Endothelial cell of umbilical vein (primary cell): Measurements from ENCODE around the gene TTC3. TPM values are rescaled to one million over a fixed set of nuclear protein-coding genes. Genes with fewer than 3 reads are reported as not detected.

ENCODE experiments used
- BruUV-seq: library from RNA; stranded (reverse); fragments of 400-500 nt; replicated peaks from 2 replicates; lab custom pipeline; 2021; lab: Mats Ljungman, UMichigan
- CTCF ChIA-PET: fragments of 300-600, 350-600 bp; sonication (Branson Sonifier 250); formaldehyde crosslinking; loops from one replicate; lab custom pipeline; 2021; ENCODE audit warnings: antibody characterized with exemption, inconsistent platforms; lab: Charles Lee
- POLR2A ChIA-PET: fragments of 300-600, 350-600 bp; sonication (Branson Sonifier 250); formaldehyde crosslinking; loops from one replicate; lab custom pipeline; 2021; ENCODE audit warnings: antibody characterized with exemption, inconsistent platforms; lab: Charles Lee
- DNase-seq: peaks from one replicate; pipeline ENCODE4 v3.0.0-alpha.2; 2011; ENCODE audit warnings: low read depth, low spot score
- FAIRE-seq: peaks from 2 replicates; lab custom pipeline; 2011; peaks lifted over from hg19 to GRCh38; lab: Jason Lieb, UNC
- H2AFZ ChIP-seq: 2 replicates; pipeline ENCODE4 v1.6.0; 2012; ENCODE audit warnings: low read depth, low read length, control low read depth, inconsistent platforms
- H3K27ac ChIP-seq: 2 replicates; pipeline ENCODE4 v1.5.1; 2011; ENCODE audit warnings: low read depth, mild to moderate bottlenecking, control low read depth, low read length, moderate library complexity; ENCODE audit not compliant: insufficient read depth
- H3K27me3 ChIP-seq, 2 experiments: 2 replicates each; pipeline versions ENCODE4 v1.6.0 to v1.6.1; 2011; ENCODE audit warnings: low read length in 2 of 2, mixed read lengths in 1 of 2; ENCODE audit not compliant: control insufficient read depth in 2 of 2, insufficient read depth in 2 of 2
- H3K36me3 ChIP-seq, 2 experiments: 2 replicates in 1 of 2; 3 replicates in 1 of 2; pipeline ENCODE4 v1.5.1; 2011; ENCODE audit warnings: low read length in 2 of 2, mild to moderate bottlenecking in 1 of 2, moderate library complexity in 1 of 2; ENCODE audit not compliant: control insufficient read depth in 2 of 2, insufficient read depth in 2 of 2; ENCODE audit errors: extremely low read depth in 1 of 2
- H3K4me1 ChIP-seq: 3 replicates; pipeline ENCODE4 v1.5.1; 2011; ENCODE audit warnings: mild to moderate bottlenecking, low read length; ENCODE audit not compliant: control insufficient read depth, insufficient read depth; ENCODE audit errors: extremely low read depth
- H3K4me2 ChIP-seq: 2 replicates; pipeline ENCODE4 v1.6.1; 2011; ENCODE audit warnings: low read length, control low read depth, mixed read lengths; ENCODE audit not compliant: insufficient read depth
- H3K4me3 ChIP-seq, 3 experiments: fragments of 200-600 bp in 1 of 3; sonication (generic), shearing (Covaris generic) in 1 of 3; replicated peaks in 1 of 3; 2 replicates each; pipeline ENCODE4 v1.5.1; 2011 to 2016; ENCODE audit warnings: control low read depth in 3 of 3, low read length in 3 of 3, mild to moderate bottlenecking in 2 of 3, inconsistent platforms in 1 of 3, low read depth in 1 of 3, moderate library complexity in 1 of 3; ENCODE audit not compliant: insufficient read depth in 1 of 3
- H3K79me2 ChIP-seq: 2 replicates; pipeline ENCODE4 v1.6.0; 2012; ENCODE audit warnings: low read length, inconsistent platforms; ENCODE audit not compliant: control insufficient read depth, insufficient read depth
- H3K9ac ChIP-seq: replicated peaks from 2 replicates; pipeline ENCODE3; 2011; ENCODE audit warnings: low read length, control low read depth; ENCODE audit not compliant: insufficient read depth; ENCODE audit errors: extremely low read depth
- H3K9me1 ChIP-seq: replicated peaks from 3 replicates; pipeline ENCODE4 v1.6.0; 2011; ENCODE audit warnings: mild to moderate bottlenecking, low read length; ENCODE audit not compliant: control insufficient read depth, insufficient read depth; ENCODE audit errors: extremely low read depth
- H3K9me3 ChIP-seq: replicated peaks from 2 replicates; pipeline ENCODE4 v1.5.1; 2012; ENCODE audit warnings: low read length, inconsistent platforms; ENCODE audit not compliant: control insufficient read depth, insufficient read depth
- H4K20me1 ChIP-seq: replicated peaks from 2 replicates; pipeline ENCODE3; 2011; ENCODE audit warnings: mild to moderate bottlenecking, low read length; ENCODE audit not compliant: control insufficient read depth, insufficient read depth; ENCODE audit errors: extremely low read depth
- CTCF ChIP-seq, 2 donors: IDR thresholded peaks; 1 replicate in 1 of 2; 2 replicates in 1 of 2; pipeline ENCODE4 v1.5.1; 2011; ENCODE audit warnings: low read length in 2 of 2, mild to moderate bottlenecking in 2 of 2, moderate library complexity in 2 of 2, control low read depth in 1 of 2, inconsistent platforms in 1 of 2, low read depth in 1 of 2; ENCODE audit not compliant: insufficient read depth in 1 of 2; ENCODE audit errors: extremely low read depth in 1 of 2
- EZH2 ChIP-seq: IDR thresholded peaks from 2 replicates; pipeline ENCODE4 v1.6.1; 2012; ENCODE audit warnings: borderline replicate concordance, low read depth, mild to moderate bottlenecking, moderate library complexity, low read length, inconsistent platforms; ENCODE audit not compliant: severe bottlenecking
- FOS ChIP-seq: IDR thresholded peaks from 2 replicates; pipeline ENCODE4 v1.6.1; 2011; ENCODE audit warnings: mild to moderate bottlenecking, low read length, moderate library complexity, borderline replicate concordance; ENCODE audit not compliant: insufficient read depth
- GATA2 ChIP-seq: IDR thresholded peaks from 2 replicates; pipeline ENCODE4 v1.7.0; 2011; ENCODE audit warnings: low read depth, mild to moderate bottlenecking, moderate library complexity, mixed read lengths, low read length; ENCODE audit not compliant: insufficient read length, insufficient read depth
- JUN ChIP-seq: IDR thresholded peaks from 2 replicates; pipeline ENCODE4 v1.6.1; 2011; ENCODE audit warnings: borderline replicate concordance, low read depth; ENCODE audit not compliant: insufficient read length, insufficient read depth
- MAX ChIP-seq: IDR thresholded peaks from 2 replicates; pipeline ENCODE4 v1.6.1; 2011; ENCODE audit not compliant: insufficient read depth, insufficient read length
- MYC ChIP-seq: IDR thresholded peaks from one replicate; pipeline ENCODE4 v1.6.1; 2011; ENCODE audit warnings: mild to moderate bottlenecking, low read depth, low read length
- POLR2A ChIP-seq: IDR thresholded peaks from 2 replicates; pipeline ENCODE4 v1.6.1; 2012; ENCODE audit warnings: low read depth, mild to moderate bottlenecking, control low read depth, low read length
- POLR2AphosphoS5 ChIP-seq: IDR thresholded peaks from 2 replicates; pipeline ENCODE4 v1.6.1; 2012; ENCODE audit warnings: low read depth, mild to moderate bottlenecking, control low read depth, low read length, moderate library complexity; ENCODE audit not compliant: insufficient read depth
- dilution Hi-C: fragments of 300-500 bp; cut with MboI; formaldehyde crosslinking; loops from one replicate; pipeline ENCODE4 v1.15.0; 2019; ENCODE audit warnings: low sequenced_read_pairs; ENCODE audit not compliant: extremely low pct_ligation_motif_present
- intact Hi-C: fragments of 100-400 bp; cut with micrococcal nuclease; formaldehyde crosslinking; loops from one replicate; pipeline ENCODE4 v1.10.0; 2022
- polyA plus RNA-seq, 4 experiments: library from polyadenylated mRNA; depleted of rRNA in 3 of 4; stranded (reverse) in 3 of 4; unstranded in 1 of 4; fragments of >200 nt; gene quantifications; 2 replicates each; pipeline versions ENCODE4 v1.2.1 to v1.2.3, GENCODE V29; 2011 to 2012; ENCODE audit warnings: missing spikeins in 1 of 4
- total RNA-seq: library from RNA; stranded (reverse); gene quantifications from 2 replicates; pipeline ENCODE4 v1.2.3, GENCODE V29; 2021

The TTC3 gene
- total and polyA plus RNA-seq, 2 donors (not counting 3 experiments of a cell fraction or from before 2014, with no cell fraction given) = 26.2 to 113 TPM

DNA sequence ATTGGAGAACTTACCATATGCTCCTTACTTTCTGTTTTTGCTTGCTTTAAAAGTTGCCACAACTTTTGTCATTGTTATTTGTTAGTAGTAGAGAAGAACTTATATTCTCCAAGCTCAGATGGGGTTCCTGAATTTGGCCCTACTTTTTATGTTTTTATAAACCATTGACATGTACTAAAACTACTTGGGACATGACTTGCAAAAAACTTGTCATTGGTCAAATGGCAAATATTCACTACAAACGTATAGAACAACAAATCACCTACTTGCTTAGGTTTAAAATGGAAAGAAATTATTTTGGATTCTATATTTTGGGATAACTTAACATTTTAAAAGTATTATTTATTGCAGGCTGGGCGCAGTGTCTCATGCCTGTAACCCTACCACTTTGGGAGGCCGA is 32.8 kb upstream of the TTC3 start:
- H3K9me3 ChIP-seq = no peaks in the 10 kb centered on the region
- dilution Hi-C loops (no loop called here), intact Hi-C loops (no loop called here)
- no peaks in the 10 kb centered on the region for H3K79me2 ChIP-seq
- POLR2A ChIA-PET = no interaction called here
- H2AFZ ChIP-seq = no peak overlapping the region
- H3K4me1 ChIP-seq = no peaks in the 10 kb centered on the region
- no peaks in the 10 kb centered on the region for H4K20me1 ChIP-seq
- no TSS peak for BruUV-seq
- no peak overlapping the region for H3K4me3 ChIP-seq
- TF ChIP-seq MYC (no peak), MAX (no peak), FOS (no peak), EZH2 (no peak), GATA2 (no peak), POLR2AphosphoS5 (no peak), POLR2A (no peak), CTCF (IDR thresholded peaks at IDR 0.05; ENCODE audit: extremely low read depth in 1 of 2, insufficient read depth in 1 of 2, low read depth in 1 of 2, low read length in 2 of 2) (no peak), JUN (no peak)
- no peaks in the 10 kb centered on the region for H3K36me3 ChIP-seq
- H3K9me1 ChIP-seq = no peaks in the 10 kb centered on the region
- H3K27me3 ChIP-seq = peaks cover 6% of the 10 kb centered on the region in 2 experiments
- H3K27ac ChIP-seq = no peak overlapping the region
- H3K4me2 ChIP-seq = no peak overlapping the region
- no peak for FAIRE-seq
- DNase-seq = no peak
- CTCF ChIA-PET = interaction anchor here (1.5 to 1.8 kb wide), 2 partner anchors 15 to 30 kb away, joined by 4 to 5 read pairs; no protein-coding TSS in a partner anchor
- no peak overlapping the region for H3K9ac ChIP-seq
